Stomach (tissue), 9 donors: Measurements from ENCODE around the gene RHO. TPM values are rescaled to one million over a fixed set of nuclear protein-coding genes. Genes with fewer than 3 reads are reported as not detected.

Experiments
- DNase-seq, 2 donors: peaks; one replicate each; pipeline versions ENCODE4 v3.0.0 to v3.0.0-alpha.2; 2013 to 2019
- H3K27ac ChIP-seq, 5 donors: fragments of 200-600 bp in 4 of 5; sonication (generic) in 4 of 5; one replicate each; pipeline ENCODE4 v1.5.1; 2013 to 2019; ENCODE audit warnings: mild to moderate bottlenecking in 1 of 5, moderate library complexity in 1 of 5
- H3K27me3 ChIP-seq, 3 donors: fragments of 200-600 bp; sonication (generic); one replicate each; pipeline ENCODE4 v1.5.1; 2017 to 2019; ENCODE audit warnings: mixed run types in 1 of 3
- H3K36me3 ChIP-seq, 4 donors: fragments of 200-600 bp; sonication (generic); 1 replicate in 3 of 4; 2 replicates in 1 of 4; pipeline ENCODE4 v1.5.1; 2016 to 2019
- H3K4me1 ChIP-seq, 4 donors: fragments of 200-600 bp; sonication (generic); one replicate each; pipeline ENCODE4 v1.5.1; 2016 to 2019
- H3K4me3 ChIP-seq, 4 donors: fragments of 200-600 bp; sonication (generic) in 3 of 4; one replicate each; pipeline ENCODE4 v1.5.1; 2016 to 2019; ENCODE audit warnings: mild to moderate bottlenecking in 1 of 4
- H3K9me3 ChIP-seq, 4 donors: fragments of 200-600 bp; sonication (generic); one replicate each; pipeline ENCODE4 v1.5.1; 2016 to 2019
- EP300 ChIP-seq: sonication (generic); formaldehyde crosslinking; IDR thresholded peaks from one replicate; pipeline ENCODE4 v1.6.1; 2017; ENCODE audit warnings: antibody characterized with exemption
- POLR2A ChIP-seq, 4 donors: fragments of 450-650 bp; IDR thresholded peaks; one replicate each; pipeline ENCODE4 v1.6.1; 2016; ENCODE audit warnings: antibody characterized with exemption in 4 of 4, control low read depth in 2 of 4, mild to moderate bottlenecking in 1 of 4, moderate library complexity in 1 of 4
- POLR2AphosphoS5 ChIP-seq, 3 donors: sonication (generic); formaldehyde crosslinking; IDR thresholded peaks; one replicate each; pipeline ENCODE4 v1.6.1; 2016; ENCODE audit warnings: antibody characterized with exemption in 3 of 3
- WGBS, 5 donors: extraction: QIAGEN DNeasy Blood & Tissue Kit in 3 of 5; methylation state at CpG; one replicate each; pipeline versions ENCODE4 v1.1.5 to v1.1.7; 2013 to 2018; 5-methylcytosine and 5-hydroxymethylcytosine counted together
- intact Hi-C: fragments of 100-400 bp; cut with DNase I; formaldehyde crosslinking; loops from one replicate; pipeline ENCODE4 v1.15.1; 2023; ENCODE audit warnings: low total_unique reads
- polyA plus RNA-seq, 3 donors: library from polyadenylated mRNA; stranded (reverse); fragments of 200-250 nt; gene quantifications; one replicate each; pipeline ENCODE4 v1.2.3, GENCODE V29; 2013
- total RNA-seq, 5 donors: library from RNA; depleted of rRNA; stranded (reverse); fragments of >200 nt; gene quantifications; one replicate each; pipeline versions ENCODE4 v1.1.0 to v1.2.3, GENCODE V29; 2014 to 2016
- TF ChIP-seq, protein P1 (sequence below), 7 experiments: fragments of 450-650 bp in 4 of 7; fragments of 200-600 bp in 3 of 7; sonication (generic) in 3 of 7; IDR thresholded peaks; one replicate each; pipeline ENCODE4 v1.5.1; 2016 to 2019; ENCODE audit warnings: antibody characterized with exemption in 7 of 7, control low read depth in 2 of 7, mild to moderate bottlenecking in 1 of 7
- donor health status: healthy with polysubstance abuse.
- donor health status: Bipolar disorder and iron deficiency.
- donor health status: healthy.

The RHO gene
- total and polyA plus RNA-seq, 8 donors: not detected

GRCh38 chr3:129521611-129522010 lies 6.8 kb upstream of the RHO start:
- Histone ChIP-seq H3K27ac (no peak overlapping the region), H3K4me3 (no peak overlapping the region), H3K36me3 (peaks cover 8 to 37% (median 33%) of the 10 kb centered on the region in 4 donors), H3K27me3 (no peaks in the 10 kb centered on the region), H3K9me3 (no peaks in the 10 kb centered on the region), H3K4me1 (no peaks in the 10 kb centered on the region)
- TF ChIP-seq POLR2AphosphoS5 (IDR thresholded peaks at IDR 0.05) (no peak), EP300 (no peak), POLR2A (IDR thresholded peaks at IDR 0.05) (no peak)
- TF ChIP-seq, protein P1, sequence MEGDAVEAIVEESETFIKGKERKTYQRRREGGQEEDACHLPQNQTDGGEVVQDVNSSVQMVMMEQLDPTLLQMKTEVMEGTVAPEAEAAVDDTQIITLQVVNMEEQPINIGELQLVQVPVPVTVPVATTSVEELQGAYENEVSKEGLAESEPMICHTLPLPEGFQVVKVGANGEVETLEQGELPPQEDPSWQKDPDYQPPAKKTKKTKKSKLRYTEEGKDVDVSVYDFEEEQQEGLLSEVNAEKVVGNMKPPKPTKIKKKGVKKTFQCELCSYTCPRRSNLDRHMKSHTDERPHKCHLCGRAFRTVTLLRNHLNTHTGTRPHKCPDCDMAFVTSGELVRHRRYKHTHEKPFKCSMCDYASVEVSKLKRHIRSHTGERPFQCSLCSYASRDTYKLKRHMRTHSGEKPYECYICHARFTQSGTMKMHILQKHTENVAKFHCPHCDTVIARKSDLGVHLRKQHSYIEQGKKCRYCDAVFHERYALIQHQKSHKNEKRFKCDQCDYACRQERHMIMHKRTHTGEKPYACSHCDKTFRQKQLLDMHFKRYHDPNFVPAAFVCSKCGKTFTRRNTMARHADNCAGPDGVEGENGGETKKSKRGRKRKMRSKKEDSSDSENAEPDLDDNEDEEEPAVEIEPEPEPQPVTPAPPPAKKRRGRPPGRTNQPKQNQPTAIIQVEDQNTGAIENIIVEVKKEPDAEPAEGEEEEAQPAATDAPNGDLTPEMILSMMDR (IDR thresholded peaks at IDR 0.05): no peak
- intact Hi-C loops: no loop called here
- peak in 1 of 2 donors; percentile 31 for DNase-seq
- WGBS, 5 donors: 72 to 79% (median 79%) methylated on average over 7 to 8 of the region's 8 CpGs

DNA sequence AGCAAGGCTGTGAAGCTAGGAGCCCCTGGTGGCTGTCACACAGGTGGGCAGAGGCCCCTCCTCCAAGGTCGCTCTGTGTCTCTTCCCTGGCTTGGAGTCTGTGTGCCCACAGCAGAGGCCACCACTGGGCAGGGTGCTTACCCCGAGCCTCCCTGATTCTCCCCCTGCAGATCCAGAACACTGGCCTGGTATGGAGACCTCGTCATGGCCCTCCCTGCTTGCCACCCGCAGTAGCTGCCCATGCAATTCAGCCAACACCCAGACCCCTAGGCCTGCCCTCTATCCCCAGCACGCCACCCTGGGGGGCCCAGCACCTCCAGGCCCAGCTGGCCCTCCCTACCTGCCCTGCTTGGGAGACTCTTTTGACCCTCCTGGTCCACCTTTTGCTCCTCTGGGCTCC lies 5.5 kb upstream of the RHO start:
- TF ChIP-seq POLR2AphosphoS5 (IDR thresholded peaks at IDR 0.05) (no peak), POLR2A (IDR thresholded peaks at IDR 0.05) (no peak), EP300 (no peak)
- TF ChIP-seq, protein P1 (IDR thresholded peaks at IDR 0.05): no peak
- peaks cover 8 to 24% (median 22%) of the 10 kb centered on the region in 4 donors for H3K36me3 ChIP-seq
- no peaks in the 10 kb centered on the region for H3K4me1 ChIP-seq
- intact Hi-C loops: no loop called here
- 81 to 94% (median 86%) methylated on average over 5 of the region's 5 CpGs for WGBS, 5 donors
- no peaks in the 10 kb centered on the region for H3K9me3 ChIP-seq
- no peaks in the 10 kb centered on the region for H3K27me3 ChIP-seq
- no peak overlapping the region for H3K4me3 ChIP-seq
- H3K27ac ChIP-seq: no peak overlapping the region
- no peak for DNase-seq

DNA sequence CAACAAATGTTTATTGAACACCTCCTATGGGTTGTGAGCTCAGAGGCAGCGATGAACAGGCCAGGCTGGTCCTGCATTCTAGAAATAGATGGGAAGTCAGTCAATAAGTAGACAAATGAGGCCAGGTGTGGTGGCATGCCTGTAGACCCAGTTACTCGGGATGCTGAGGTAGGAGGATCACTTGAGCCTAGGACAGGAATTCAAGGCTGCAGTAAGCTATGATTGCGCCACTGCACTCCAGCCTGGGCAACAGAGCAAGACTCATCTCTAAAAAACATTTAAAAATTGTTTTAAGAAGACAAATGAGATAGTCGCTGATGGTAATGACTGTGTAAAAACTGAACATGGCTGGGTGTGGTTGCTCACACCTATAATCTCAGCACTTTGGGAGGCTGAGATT lies 4.4 kb upstream of the RHO start:
- Histone ChIP-seq H3K4me3 (no peak overlapping the region), H3K36me3 (peaks cover 4 to 12% (median 11%) of the 10 kb centered on the region in 4 donors), H3K27me3 (no peaks in the 10 kb centered on the region), H3K9me3 (no peaks in the 10 kb centered on the region), H3K27ac (no peak overlapping the region), H3K4me1 (no peaks in the 10 kb centered on the region)
- TF ChIP-seq EP300 (no peak), POLR2A (IDR thresholded peaks at IDR 0.05) (no peak), POLR2AphosphoS5 (IDR thresholded peaks at IDR 0.05) (no peak)
- TF ChIP-seq, protein P1 (IDR thresholded peaks at IDR 0.05): no peak
- WGBS, 5 donors: 77 to 88% (median 84%) methylated on average over 4 of the region's 4 CpGs
- intact Hi-C loops: no loop called here
- no peak for DNase-seq

DNA sequence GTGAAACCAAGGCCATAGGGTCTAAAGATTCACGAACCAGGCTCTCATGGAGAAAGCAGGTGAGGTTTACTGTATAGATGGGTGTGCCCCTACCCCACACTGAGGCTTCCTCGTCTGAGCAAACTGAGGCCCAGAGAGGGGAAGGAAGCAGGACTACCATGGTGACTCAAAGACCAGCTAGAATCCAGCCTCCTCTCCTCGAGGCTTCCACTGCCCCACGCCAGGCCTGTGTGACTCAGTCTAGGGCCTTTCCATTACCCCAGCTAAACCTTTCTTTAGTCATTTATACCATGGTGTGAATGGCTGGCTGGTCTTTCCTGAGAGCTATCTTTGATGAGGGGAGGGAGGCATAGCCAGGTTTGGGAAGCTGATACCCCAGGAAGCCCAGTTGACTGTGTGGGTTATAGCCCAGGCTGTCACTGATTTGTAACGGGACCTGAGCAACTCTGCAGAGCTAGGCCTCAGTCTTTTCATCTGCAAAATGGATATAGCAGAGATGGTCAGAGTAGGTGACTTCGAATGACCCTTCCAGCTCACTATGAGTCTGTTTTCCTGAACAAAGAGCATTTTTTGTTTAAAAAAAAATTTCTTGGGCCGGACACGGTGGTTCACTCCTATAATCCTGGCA lies 3.0 kb upstream of the RHO start:
- Histone ChIP-seq H3K36me3 (no peaks in the 10 kb centered on the region), H3K9me3 (no peaks in the 10 kb centered on the region), H3K27me3 (no peaks in the 10 kb centered on the region), H3K4me3 (no peak overlapping the region), H3K27ac (peak overlapping the region in 1 of 5 donors; percentile 32), H3K4me1 (peaks cover 0 to 4% (median 2%) of the 10 kb centered on the region in 4 donors)
- TF ChIP-seq POLR2AphosphoS5 (IDR thresholded peaks at IDR 0.05) (no peak), POLR2A (IDR thresholded peaks at IDR 0.05) (no peak), EP300 (no peak)
- TF ChIP-seq, protein P1 (IDR thresholded peaks at IDR 0.05): no peak
- DNase-seq: no peak
- intact Hi-C loops: no loop called here
- WGBS, 5 donors: 75 to 79% (median 77%) methylated on average over 7 to 8 of the region's 8 CpGs
